ENCODE results near the gene NCF1.
"Not testable (repeated sequence)": the region's sequence is repeated elsewhere in the genome, so short reads cannot be mapped to it uniquely, and the experiment has no call there.

NCF1 gene

DNA sequence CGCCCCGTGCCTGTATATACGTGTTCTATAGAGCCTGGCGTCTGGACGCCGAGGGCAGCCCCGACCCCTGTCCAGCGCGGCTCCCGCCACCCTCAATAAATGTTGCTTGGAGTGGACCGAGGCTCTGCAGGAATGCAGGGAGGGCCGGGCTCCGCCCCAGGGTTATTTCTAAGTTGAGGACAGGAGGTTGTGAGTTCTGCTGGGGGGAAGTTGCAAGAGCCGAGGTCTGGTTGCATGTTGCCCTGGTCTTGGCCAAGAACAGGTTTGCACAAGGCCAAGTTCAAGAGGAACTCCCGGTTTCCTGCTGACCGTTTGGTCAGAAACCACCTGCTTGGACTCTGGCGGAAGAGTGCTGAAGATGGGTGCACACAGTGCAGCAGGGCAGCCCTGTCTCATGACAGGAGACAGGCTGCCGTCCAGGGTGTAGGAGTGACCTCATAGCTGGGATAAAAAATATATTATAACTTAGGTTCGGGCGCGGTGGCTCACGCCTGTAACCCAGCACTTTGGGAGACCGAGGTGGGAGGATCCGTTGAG, 15.5 kb downstream of the NCF1 start:
- not testable (repeated sequence) for DNase-seq

DNA sequence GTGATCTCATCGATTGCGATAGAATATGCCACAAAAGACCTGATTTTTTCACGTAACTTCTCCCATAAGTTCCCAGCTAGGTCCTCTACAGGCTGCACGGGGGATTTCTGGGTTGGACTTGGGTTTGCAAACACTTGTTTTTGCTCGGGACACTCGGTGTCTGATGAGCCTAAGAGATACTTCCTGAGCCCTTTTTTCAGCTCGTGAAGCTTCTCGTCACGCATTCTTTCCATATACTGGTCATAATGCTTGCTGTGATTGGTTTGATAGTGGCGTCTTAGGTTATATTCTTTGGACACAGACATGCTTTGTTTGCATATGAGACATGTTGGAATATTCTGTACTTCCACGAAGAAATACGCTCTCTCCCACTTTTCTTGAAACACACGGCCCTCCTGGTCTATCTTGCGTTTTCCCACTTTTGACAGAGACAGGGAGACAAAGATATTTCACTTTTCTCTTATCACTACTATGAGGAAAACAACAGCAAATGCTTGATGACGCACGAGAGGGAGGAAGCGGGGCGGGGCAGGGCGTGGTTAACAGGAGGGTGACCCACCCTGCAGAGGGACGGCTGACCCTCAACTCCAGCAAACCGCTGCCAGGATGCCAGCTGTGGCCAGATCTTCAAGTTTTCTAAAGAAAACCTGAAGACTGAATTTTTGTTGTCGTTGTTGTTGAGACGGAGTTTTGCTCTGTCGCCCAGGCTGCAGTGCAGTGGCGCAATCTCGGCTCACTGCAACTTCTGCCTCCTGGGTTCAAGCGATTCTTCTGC, 24.2 kb downstream of the NCF1 start:
- not testable (repeated sequence) for DNase-seq

DNA sequence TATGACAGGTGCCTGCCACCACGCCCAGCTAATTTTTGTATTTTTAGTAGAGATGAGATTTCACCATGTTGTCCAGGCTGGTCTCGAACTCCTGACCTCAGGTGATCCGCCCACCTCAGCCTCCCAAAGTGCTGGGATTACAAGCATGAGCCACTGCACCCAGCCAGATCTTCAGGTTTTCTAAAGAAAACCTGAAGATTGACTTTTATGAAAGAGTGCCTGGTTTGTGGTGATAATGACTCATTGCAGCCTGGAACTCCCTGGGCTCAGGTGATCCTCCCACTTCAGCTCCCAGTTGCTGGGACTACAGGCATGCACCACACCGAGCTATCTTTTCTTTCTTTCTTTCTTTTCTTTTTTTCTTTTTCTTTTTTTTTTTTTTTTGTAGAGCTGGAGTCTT, 24.8 kb downstream of the NCF1 start:
- not testable (repeated sequence) for DNase-seq

DNA sequence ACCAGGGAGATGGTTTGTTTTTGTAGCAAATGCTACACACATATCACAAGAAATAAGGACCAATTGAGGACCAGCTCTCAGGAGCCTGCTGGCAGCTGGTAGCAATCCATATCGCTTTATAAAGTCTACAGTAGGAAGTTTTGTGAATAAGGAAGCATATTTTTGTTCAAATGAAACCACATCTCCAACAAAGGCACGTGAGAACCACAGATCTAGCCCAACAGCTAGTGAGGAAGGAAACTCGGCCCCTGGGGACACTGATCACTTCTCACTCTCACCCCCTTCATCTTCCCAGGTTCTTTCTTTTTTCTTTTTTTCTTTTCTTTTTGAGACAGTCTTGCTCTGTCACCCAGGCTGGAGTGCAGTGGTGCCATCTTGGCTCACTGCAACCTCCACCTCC, 42.1 kb downstream of the NCF1 start:
- DNase-seq: not testable (repeated sequence)

DNA sequence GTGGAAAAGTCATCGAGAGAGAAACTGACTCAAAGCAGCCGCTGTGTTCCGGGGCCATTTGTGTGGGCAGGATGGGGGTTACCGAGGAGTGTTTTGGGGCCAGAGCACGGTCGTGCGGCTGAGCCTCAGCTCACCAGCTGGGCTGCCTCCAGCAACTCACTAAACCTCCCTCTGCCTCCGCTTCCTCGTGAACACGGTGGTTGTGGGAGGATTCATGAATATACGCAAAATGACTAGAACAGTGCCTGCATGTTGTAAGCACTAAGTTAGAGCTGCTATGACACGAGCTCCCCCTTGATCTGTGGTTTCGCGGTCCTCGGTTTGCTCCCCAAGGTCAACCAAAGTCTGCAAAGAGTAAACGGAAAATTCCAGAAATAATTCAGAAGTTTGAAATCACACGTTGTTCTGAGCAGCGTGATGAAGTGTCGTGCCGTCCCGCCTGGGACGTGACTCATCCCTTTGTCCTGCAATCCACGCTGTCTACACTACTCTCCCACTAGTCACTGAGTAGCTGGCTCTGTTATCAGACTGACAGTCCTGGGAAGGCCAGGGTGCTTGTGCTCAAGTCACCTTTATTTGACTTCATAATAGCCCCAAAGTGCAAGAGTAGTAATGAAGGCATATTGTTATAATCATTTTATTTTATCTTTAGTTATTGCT, 46.5 kb downstream of the NCF1 start:
- not testable (repeated sequence) for DNase-seq

DNA sequence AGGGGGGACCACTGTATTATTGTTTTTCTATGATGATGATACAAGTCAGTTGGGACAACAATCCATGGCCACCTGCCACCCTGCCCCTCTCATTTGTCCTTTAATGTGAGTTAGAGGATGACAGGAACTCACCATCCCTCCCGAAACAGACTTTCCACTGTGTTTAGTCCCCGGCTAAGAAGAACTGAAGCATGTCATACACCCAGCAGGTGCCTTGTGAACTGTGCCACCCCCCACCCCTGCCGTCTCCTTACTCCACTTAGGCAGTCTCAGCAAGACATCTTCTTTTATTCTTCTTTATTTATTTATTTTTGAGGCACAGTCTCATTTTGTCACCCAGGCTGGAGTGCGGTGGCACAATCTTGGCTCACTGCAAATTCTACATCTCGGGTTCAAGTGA, 47.4 kb downstream of the NCF1 start:
- not testable (repeated sequence) for DNase-seq

DNA sequence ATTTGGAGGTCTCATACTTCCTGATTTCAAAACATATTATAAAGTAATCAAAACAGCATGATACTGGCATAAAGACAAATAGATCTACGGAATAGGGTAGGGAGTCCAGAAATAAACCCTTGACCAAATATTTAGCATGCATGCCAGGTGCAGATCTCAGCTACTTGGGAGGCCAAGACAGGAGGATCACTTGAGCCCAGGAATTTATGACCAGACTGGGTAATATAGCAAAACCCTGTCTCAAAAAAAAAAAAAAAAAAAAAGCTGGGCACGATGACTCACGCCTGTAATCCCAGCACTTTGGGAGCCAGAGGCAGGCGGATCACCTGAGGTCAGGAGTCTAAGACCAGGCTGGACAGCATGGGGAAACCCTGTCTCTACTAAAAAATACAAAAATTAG, 56.1 kb downstream of the NCF1 start:
- not testable (repeated sequence) for DNase-seq

DNA sequence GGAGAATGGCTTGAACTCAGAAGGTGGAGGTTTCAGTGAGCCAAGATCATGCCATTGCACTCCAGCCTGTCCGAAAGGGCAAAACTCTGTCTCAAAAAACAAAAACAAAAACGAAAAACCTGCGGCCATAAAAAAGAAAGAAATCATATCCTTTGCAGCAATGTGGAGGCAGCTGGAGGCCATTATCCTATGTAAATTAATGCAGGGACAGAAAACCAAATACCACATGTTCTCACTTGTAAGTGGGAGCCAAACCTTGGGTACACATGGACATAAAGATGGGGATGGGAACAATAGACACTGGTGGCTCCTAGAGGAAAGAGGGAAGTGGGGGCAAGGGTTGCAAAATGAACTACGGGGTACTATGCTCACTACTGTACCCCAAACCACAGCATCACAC, 56.6 kb downstream of the NCF1 start:
- not testable (repeated sequence) for DNase-seq
